Neural cell (in vitro differentiated cells): ENCODE data around the gene COL19A1. TPM values are rescaled to one million over a fixed set of nuclear protein-coding genes. Genes with fewer than 3 reads are reported as not detected.

Experiments
- H2AFZ ChIP-seq: fragments of 200-600, 300-800 bp; sonication (generic), shearing (Covaris generic); 2 replicates; pipeline ENCODE4 v1.6.0; 2014; ENCODE audit warnings: low read depth, mild to moderate bottlenecking, antibody characterized with exemption, low read length, moderate library complexity
- H3F3A ChIP-seq: fragments of 200-600 bp; shearing (Covaris generic); 2 replicates; pipeline ENCODE4 v1.6.1; 2016; ENCODE audit warnings: mild to moderate bottlenecking, moderate library complexity, mixed read lengths, antibody characterized with exemption, low read length; ENCODE audit not compliant: insufficient read depth, poor library complexity, severe bottlenecking
- H3K27ac ChIP-seq: fragments of 200-600, 300-800 bp; sonication (generic), shearing (Covaris generic); 2 replicates; pipeline ENCODE4 v1.5.1; 2014; ENCODE audit warnings: mild to moderate bottlenecking, low read length, moderate library complexity
- H3K27me3 ChIP-seq: fragments of 300-800, 200-600 bp; sonication (generic), shearing (Covaris generic); 2 replicates; pipeline ENCODE4 v1.6.0; 2014; ENCODE audit warnings: mild to moderate bottlenecking, low read depth, low read length, moderate library complexity; ENCODE audit not compliant: insufficient read depth
- H3K36me3 ChIP-seq: fragments of 300-800, 200-600 bp; sonication (generic), shearing (Covaris generic); 2 replicates; pipeline ENCODE4 v1.5.1; 2014; ENCODE audit warnings: mild to moderate bottlenecking, antibody characterized with exemption, low read length, moderate library complexity; ENCODE audit not compliant: insufficient read depth
- H3K4me2 ChIP-seq: fragments of 300-800, 200-600 bp; sonication (generic), shearing (Covaris generic); 2 replicates; pipeline ENCODE4 v1.6.0; 2014; ENCODE audit warnings: mild to moderate bottlenecking, low read length
- H3K4me3 ChIP-seq: fragments of 300-800, 200-600 bp; sonication (generic), shearing (Covaris generic); 2 replicates; pipeline ENCODE4 v1.5.1; 2014; ENCODE audit warnings: mild to moderate bottlenecking, low read length, moderate library complexity
- H3K79me2 ChIP-seq: fragments of 200-600 bp; shearing (Covaris generic); replicated peaks from 2 replicates; pipeline ENCODE4 v1.6.0; 2014; ENCODE audit warnings: mild to moderate bottlenecking, low read length, moderate library complexity; ENCODE audit not compliant: insufficient read depth
- H3K9ac ChIP-seq: fragments of 300-800, 200-600 bp; sonication (generic), shearing (Covaris generic); 2 replicates; pipeline ENCODE4 v1.6.1; 2016; ENCODE audit warnings: mild to moderate bottlenecking, low read length, mixed read lengths
- H3K9me2 ChIP-seq: fragments of 200-600 bp; shearing (Covaris generic); 2 replicates; pipeline ENCODE4 v1.6.1; 2016; ENCODE audit warnings: mild to moderate bottlenecking, low read length, mixed read lengths; ENCODE audit not compliant: insufficient read depth
- H3K9me3 ChIP-seq: fragments of 200-600, 300-800 bp; sonication (generic), shearing (Covaris generic); 2 replicates; pipeline ENCODE4 v1.6.1; 2016; ENCODE audit warnings: mild to moderate bottlenecking, mixed run types, low read length, moderate library complexity, mixed read lengths
- H4K20me1 ChIP-seq: fragments of 200-600 bp; shearing (Covaris generic); 2 replicates; pipeline ENCODE4 v1.6.1; 2016; ENCODE audit warnings: mild to moderate bottlenecking, mixed run types; ENCODE audit not compliant: insufficient read depth
- EP300 ChIP-seq: fragments of 450-650 bp; conservative IDR thresholded peaks from 2 replicates; pipeline ENCODE4 v1.6.1; 2014; ENCODE audit warnings: antibody characterized with exemption, mild to moderate bottlenecking, moderate library complexity; ENCODE audit not compliant: poor library complexity, severe bottlenecking
- EZH2 ChIP-seq: fragments of 200-600, 300-800 bp; shearing (Covaris generic), sonication (generic); IDR thresholded peaks from 2 replicates; pipeline ENCODE4 v1.6.1; 2014; ENCODE audit warnings: antibody characterized with exemption, low read length, borderline replicate concordance, mild to moderate bottlenecking; ENCODE audit not compliant: insufficient read depth, poor library complexity, severe bottlenecking
- MXI1 ChIP-seq: fragments of 450-650 bp; conservative IDR thresholded peaks from 2 replicates; pipeline ENCODE4 v1.6.1; 2014; ENCODE audit warnings: antibody characterized with exemption, mild to moderate bottlenecking; ENCODE audit not compliant: poor library complexity, severe bottlenecking
- POLR2AphosphoS5 ChIP-seq: IDR thresholded peaks from 2 replicates; pipeline ENCODE4 v1.6.1; 2012
- RAD21 ChIP-seq: fragments of 450-650 bp; conservative IDR thresholded peaks from 2 replicates; pipeline ENCODE4 v1.6.1; 2014; ENCODE audit warnings: antibody characterized with exemption, mild to moderate bottlenecking, moderate library complexity
- REST ChIP-seq: IDR thresholded peaks from 2 replicates; pipeline ENCODE4 v1.6.1; 2012; ENCODE audit warnings: borderline replicate concordance
- SMC3 ChIP-seq: fragments of 450-650 bp; conservative IDR thresholded peaks from 2 replicates; pipeline ENCODE4 v1.6.1; 2014; ENCODE audit warnings: antibody characterized with exemption, mild to moderate bottlenecking, moderate library complexity; ENCODE audit not compliant: poor library complexity
- TAF1 ChIP-seq: IDR thresholded peaks from 2 replicates; pipeline ENCODE4 v1.6.1; 2012; ENCODE audit warnings: low read depth
- polyA plus RNA-seq: library from polyadenylated mRNA; depleted of rRNA; stranded (reverse); fragments of >200 nt; gene quantifications from 2 replicates; pipeline ENCODE4 v1.2.3, GENCODE V29; 2014
- TF ChIP-seq, protein P1 (sequence below): fragments of 450-650 bp; IDR thresholded peaks from 2 replicates; pipeline ENCODE4 v1.5.1; 2014; ENCODE audit warnings: antibody characterized with exemption, mild to moderate bottlenecking, moderate library complexity; ENCODE audit not compliant: poor library complexity, severe bottlenecking

The COL19A1 gene
- polyA plus RNA-seq, 1 donor from 2014 or later, result 0.24 TPM

- H3K79me2 ChIP-seq, result no peaks in the 10 kb centered on the region
- H3K36me3 ChIP-seq, result no peaks in the 10 kb centered on the region
- no peak overlapping the region for H2AFZ ChIP-seq
- TF ChIP-seq EP300 (no peak), EZH2 (no peak), RAD21 (no peak)
- TF ChIP-seq, protein P1, sequence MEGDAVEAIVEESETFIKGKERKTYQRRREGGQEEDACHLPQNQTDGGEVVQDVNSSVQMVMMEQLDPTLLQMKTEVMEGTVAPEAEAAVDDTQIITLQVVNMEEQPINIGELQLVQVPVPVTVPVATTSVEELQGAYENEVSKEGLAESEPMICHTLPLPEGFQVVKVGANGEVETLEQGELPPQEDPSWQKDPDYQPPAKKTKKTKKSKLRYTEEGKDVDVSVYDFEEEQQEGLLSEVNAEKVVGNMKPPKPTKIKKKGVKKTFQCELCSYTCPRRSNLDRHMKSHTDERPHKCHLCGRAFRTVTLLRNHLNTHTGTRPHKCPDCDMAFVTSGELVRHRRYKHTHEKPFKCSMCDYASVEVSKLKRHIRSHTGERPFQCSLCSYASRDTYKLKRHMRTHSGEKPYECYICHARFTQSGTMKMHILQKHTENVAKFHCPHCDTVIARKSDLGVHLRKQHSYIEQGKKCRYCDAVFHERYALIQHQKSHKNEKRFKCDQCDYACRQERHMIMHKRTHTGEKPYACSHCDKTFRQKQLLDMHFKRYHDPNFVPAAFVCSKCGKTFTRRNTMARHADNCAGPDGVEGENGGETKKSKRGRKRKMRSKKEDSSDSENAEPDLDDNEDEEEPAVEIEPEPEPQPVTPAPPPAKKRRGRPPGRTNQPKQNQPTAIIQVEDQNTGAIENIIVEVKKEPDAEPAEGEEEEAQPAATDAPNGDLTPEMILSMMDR, result no peak
- H4K20me1 ChIP-seq, result no peaks in the 10 kb centered on the region
- H3K4me2 ChIP-seq, result no peak overlapping the region
- no peak overlapping the region for H3K4me3 ChIP-seq
- peaks cover 25% of the 10 kb centered on the region for H3K27me3 ChIP-seq
- no peaks in the 10 kb centered on the region for H3K9me2 ChIP-seq
- no peaks in the 10 kb centered on the region for H3F3A ChIP-seq
- no peak overlapping the region for H3K27ac ChIP-seq
- H3K9me3 ChIP-seq, result no peaks in the 10 kb centered on the region
- no peak overlapping the region for H3K9ac ChIP-seq
Observed at GRCh38 chr6:69871107-69871506, 4.8 kb downstream of the COL19A1 start.

GRCh38 chr6:69873291-69873690 lies 6.9 kb downstream of the COL19A1 start:
- Histone ChIP-seq H3K36me3 (no peaks in the 10 kb centered on the region), H3K27ac (no peak overlapping the region), H4K20me1 (no peaks in the 10 kb centered on the region), H2AFZ (no peak overlapping the region), H3K27me3 (peaks cover 5% of the 10 kb centered on the region), H3F3A (no peaks in the 10 kb centered on the region), H3K9ac (no peak overlapping the region), H3K9me3 (no peaks in the 10 kb centered on the region), H3K4me2 (no peak overlapping the region), H3K4me3 (no peak overlapping the region), H3K79me2 (no peaks in the 10 kb centered on the region), H3K9me2 (no peaks in the 10 kb centered on the region)
- TF ChIP-seq, protein P1, result no peak
- TF ChIP-seq MXI1 (no peak), POLR2AphosphoS5 (no peak), TAF1 (no peak), REST (no peak), SMC3 (no peak), EP300 (no peak), EZH2 (no peak), RAD21 (no peak)
